HepG2 (cell line): ENCODE measurements around the gene TPD52L2. TPM values are rescaled to one million over a fixed set of nuclear protein-coding genes. Genes with fewer than 3 reads are reported as not detected.

Experiments used
- JUN ChIP-seq: sonication (generic); formaldehyde crosslinking; IDR thresholded peaks from 2 replicates; pipeline ENCODE4 v1.4.0; 2020; ENCODE audit warnings: mild to moderate bottlenecking, missing genetic modification reagents
- KDM6A ChIP-seq: IDR thresholded peaks from 2 replicates; pipeline ENCODE4 v1.6.1; 2016; ENCODE audit warnings: low read depth
- MEF2D ChIP-seq: sonication (generic); formaldehyde crosslinking; IDR thresholded peaks from 2 replicates; pipeline ENCODE4 v1.5.1; 2020; ENCODE audit warnings: mild to moderate bottlenecking, missing genetic modification reagents
- MEIS1 ChIP-seq: sonication (generic); formaldehyde crosslinking; IDR thresholded peaks from 2 replicates; pipeline ENCODE4 v1.9.0; 2021; ENCODE audit warnings: mild to moderate bottlenecking, missing genetic modification reagents, moderate library complexity, borderline replicate concordance
- RELA ChIP-seq: sonication (generic); formaldehyde crosslinking; IDR thresholded peaks from 2 replicates; pipeline ENCODE4 v1.4.0; 2020; ENCODE audit warnings: missing genetic modification reagents
- RFX5 ChIP-seq: IDR thresholded peaks from 2 replicates; pipeline ENCODE4 v1.6.1; 2011; ENCODE audit warnings: low read depth, low read length, improper control_type of control experiment
- SMARCE1 ChIP-seq: fragments of 450-650 bp; IDR thresholded peaks from 2 replicates; pipeline ENCODE4 v1.6.1; 2017; ENCODE audit warnings: borderline replicate concordance
- SP4 ChIP-seq: sonication (generic); formaldehyde crosslinking; IDR thresholded peaks from 2 replicates; pipeline ENCODE4 v1.8.1; 2023; ENCODE audit warnings: mild to moderate bottlenecking, missing genetic modification reagents
- TMF1 ChIP-seq: sonication (generic); formaldehyde crosslinking; IDR thresholded peaks from 2 replicates; pipeline ENCODE4 v1.8.1; 2022; ENCODE audit warnings: low read depth, missing genetic modification reagents
- ZC3H13 ChIP-seq: sonication (generic); formaldehyde crosslinking; IDR thresholded peaks from 2 replicates; pipeline ENCODE4 v1.8.1; 2023; ENCODE audit warnings: mild to moderate bottlenecking, missing genetic modification reagents, moderate library complexity
- ZFP62 ChIP-seq: sonication (generic); formaldehyde crosslinking; IDR thresholded peaks from 2 replicates; pipeline ENCODE4 v1.4.0; 2020; ENCODE audit warnings: missing genetic modification reagents
- ZHX1 ChIP-seq: sonication (generic); formaldehyde crosslinking; IDR thresholded peaks from 2 replicates; pipeline ENCODE4 v1.8.1; 2022; ENCODE audit warnings: low read depth, mild to moderate bottlenecking, missing genetic modification reagents
- ZNF318 ChIP-seq: sonication (generic); formaldehyde crosslinking; IDR thresholded peaks from 2 replicates; pipeline ENCODE4 v1.4.0; 2020; ENCODE audit warnings: mild to moderate bottlenecking, missing genetic modification reagents
- ZSCAN21 ChIP-seq: sonication (generic); formaldehyde crosslinking; IDR thresholded peaks from 2 replicates; pipeline ENCODE4 v1.8.0; 2022; ENCODE audit warnings: mild to moderate bottlenecking, missing genetic modification reagents, moderate library complexity, borderline replicate concordance
- polyA plus RNA-seq, 8 experiments: library from polyadenylated mRNA; depleted of rRNA in 3 of 8; stranded (reverse) in 7 of 8; unstranded in 1 of 8; fragments of >200 nt; fragmentation: Illumina TruSeq in 4 of 8; extraction: Trizol in 4 of 8; gene quantifications; 2 replicates each; pipeline versions ENCODE4 v1.2.1 to v1.2.3, GENCODE V29; 2011 to 2016; ENCODE audit warnings: low read depth in 4 of 8, missing spikeins in 1 of 8, mixed read lengths in 1 of 8; ENCODE audit not compliant: insufficient read depth in 1 of 8
- total RNA-seq, 5 experiments: library from RNA; depleted of rRNA; stranded (reverse); fragments of >200 nt; fragmentation: Illumina TruSeq; extraction: Trizol; gene quantifications; 2 replicates each; pipeline ENCODE4 v1.2.3, GENCODE V29; 2016; ENCODE audit warnings: low read depth in 1 of 5

TPD52L2 gene
- total and polyA plus RNA-seq, 2 of the 13 experiments (the other 11 are each of a cell fraction or from before 2014, with no cell fraction given), result 156 to 184 TPM

GRCh38 chr20:63863021-63863797, 1.9 kb upstream of the TPD52L2 start (continued):
- TF ChIP-seq ZNF318 (CRISPR knock-in tag), result no peak
- no peak for TF ChIP-seq ZFP62
- no peak for TF ChIP-seq TMF1 (CRISPR knock-in tag)
- TF ChIP-seq RELA, result no peak
- TF ChIP-seq MEIS1, result no peak
- TF ChIP-seq JUN, result no peak
- no peak for TF ChIP-seq MEF2D (CRISPR knock-in tag)
- TF ChIP-seq ZHX1 (CRISPR knock-in tag), result peak; percentile 66; the same call in 1 of the 2 replicates
- TF ChIP-seq ZC3H13 (CRISPR knock-in tag), result no peak; the same call in 1 of the 2 replicates
- no peak for TF ChIP-seq ZSCAN21 (CRISPR knock-in tag)
- TF ChIP-seq KDM6A (CRISPR knock-in tag), result no peak
- TF ChIP-seq SMARCE1, result no peak
- no peak; the same call in 1 of the 2 replicates for TF ChIP-seq SP4
- TF ChIP-seq RFX5, result no peak
